ENCODE data around the gene MT1B. TPM values are rescaled to one million over a fixed set of nuclear protein-coding genes. Genes with fewer than 3 reads are reported as not detected.

MT1B gene
- total RNA-seq, 1 experiment from 2014 or later, result not detected

DNA sequence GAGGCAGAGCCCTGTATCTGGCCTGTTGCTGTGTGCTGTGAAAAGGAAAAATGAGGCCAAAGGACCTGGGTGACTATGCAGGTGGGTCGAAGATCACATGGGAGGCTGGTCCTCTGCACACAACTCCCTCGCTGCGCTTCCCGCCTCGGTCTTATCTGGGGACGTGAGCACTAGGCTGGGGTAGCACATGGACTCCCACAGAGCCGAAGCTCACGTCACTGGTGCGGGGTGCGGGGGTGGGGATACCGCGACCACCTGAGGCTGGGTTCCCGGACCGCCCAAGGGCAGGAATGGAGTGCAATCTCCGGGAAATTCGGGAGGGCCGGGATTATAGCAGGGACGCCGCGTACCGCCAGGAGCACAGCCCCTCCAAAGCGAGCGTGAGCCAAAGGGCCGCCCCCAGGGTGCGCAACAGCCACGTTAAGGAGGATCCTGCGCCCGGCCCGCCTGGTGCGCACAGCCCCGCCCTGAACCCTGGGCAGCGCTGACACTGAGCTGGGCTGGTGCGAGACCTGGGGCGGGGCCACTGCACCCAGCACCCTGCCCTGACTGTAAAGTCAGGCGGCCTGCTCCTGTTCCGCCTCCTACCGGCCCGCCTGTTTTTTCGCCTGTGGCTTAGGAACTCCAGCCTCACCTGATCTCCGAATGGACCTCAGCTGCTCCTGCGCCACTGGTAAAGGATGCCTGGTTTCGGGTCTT lies 8.5 kb upstream of the MT1B start:
- Histone ChIP-seq H3K4me2 (ENCODE audit: insufficient read depth, insufficient read length, low read length) (peak overlapping the region; percentile 43), H3K9ac (ENCODE audit: extremely low read depth, insufficient read length, low read length) (no peak overlapping the region), H4K8ac (replicated peaks; ENCODE audit: insufficient read length, low read depth, low read length) (no peak overlapping the region), H2BK15ac (ENCODE audit: low read depth, low read length) (no peak overlapping the region), H2BK20ac (ENCODE audit: low read depth, low read length, poor library complexity, severe bottlenecking) (no peak overlapping the region), H3K9me3 (ENCODE audit: control insufficient read depth, low read depth, low read length) (no peaks in the 10 kb centered on the region), H3K79me1 (ENCODE audit: insufficient read depth, low read depth, low read length, poor library complexity, severe bottlenecking) (no peaks in the 10 kb centered on the region), H3K27ac (ENCODE audit: insufficient read length, low read depth, low read length) (no peak overlapping the region), H2BK12ac (ENCODE audit: insufficient read length, low read depth, low read length) (no peak overlapping the region), H2BK5ac (ENCODE audit: insufficient read length, low read length) (no peak overlapping the region), H2AK5ac (ENCODE audit: insufficient read length, low read length) (no peak overlapping the region), H3K23ac (ENCODE audit: insufficient read length, low read depth, low read length) (no peak overlapping the region), H3K56ac (ENCODE audit: insufficient read length, low read depth, low read length) (no peak overlapping the region), H4K5ac (ENCODE audit: insufficient read length, low read depth, low read length) (no peak overlapping the region), H3K23me2 (ENCODE audit: insufficient read length, low read depth, low read length, poor library complexity, severe bottlenecking) (peaks cover 2% of the 10 kb centered on the region), H3K18ac (ENCODE audit: insufficient read length, low read depth, low read length) (no peak overlapping the region), H4K91ac (ENCODE audit: insufficient read length, low read depth, low read length) (no peak overlapping the region), H3K79me2 (ENCODE audit: insufficient read depth, low read length) (no peaks in the 10 kb centered on the region), H4K20me1 (ENCODE audit: control insufficient read depth, insufficient read depth, insufficient read length) (no peaks in the 10 kb centered on the region), H2AFZ (ENCODE audit: low read length) (no peak overlapping the region), H3K4ac (ENCODE audit: low read depth, low read length) (no peak overlapping the region), H3T11ph (ENCODE audit: low read length) (no peak overlapping the region), H3K14ac (ENCODE audit: insufficient read depth, low read length) (no peak overlapping the region), H3K27me3 (ENCODE audit: insufficient read depth, low read length) (peaks cover 79% of the 10 kb centered on the region), H3K4me1 (ENCODE audit: insufficient read depth, low read length) (no peaks in the 10 kb centered on the region), H2BK120ac (ENCODE audit: low read depth, low read length, poor library complexity, severe bottlenecking) (no peak overlapping the region)
- Mint-ChIP-seq H3K36me3 (ENCODE audit: insufficient read depth in 1 of 3, low read depth in 3 of 3) (no peaks in the 10 kb centered on the region), H3K9me3 (no peaks in the 10 kb centered on the region; a peak in 1 of 5 replicates), H3K27me3 (ENCODE audit: low read depth) (peaks cover 99% of the 10 kb centered on the region), H3K27ac (no peak overlapping the region; a peak in 1 of 7 replicates), H3K4me1 (peaks cover 16 to 28% of the 10 kb centered on the region in 2 experiments), H3K4me3 (peak overlapping the region; percentile 54 to 76)
- DNase-seq, result peak; percentile 79
- no CpG with 5 or more reads among the region's 42 CpGs for WGBS (ENCODE audit: extremely low coverage, insufficient read length, low lambda C conversion rate)
- TF ChIP-seq, protein P1, sequence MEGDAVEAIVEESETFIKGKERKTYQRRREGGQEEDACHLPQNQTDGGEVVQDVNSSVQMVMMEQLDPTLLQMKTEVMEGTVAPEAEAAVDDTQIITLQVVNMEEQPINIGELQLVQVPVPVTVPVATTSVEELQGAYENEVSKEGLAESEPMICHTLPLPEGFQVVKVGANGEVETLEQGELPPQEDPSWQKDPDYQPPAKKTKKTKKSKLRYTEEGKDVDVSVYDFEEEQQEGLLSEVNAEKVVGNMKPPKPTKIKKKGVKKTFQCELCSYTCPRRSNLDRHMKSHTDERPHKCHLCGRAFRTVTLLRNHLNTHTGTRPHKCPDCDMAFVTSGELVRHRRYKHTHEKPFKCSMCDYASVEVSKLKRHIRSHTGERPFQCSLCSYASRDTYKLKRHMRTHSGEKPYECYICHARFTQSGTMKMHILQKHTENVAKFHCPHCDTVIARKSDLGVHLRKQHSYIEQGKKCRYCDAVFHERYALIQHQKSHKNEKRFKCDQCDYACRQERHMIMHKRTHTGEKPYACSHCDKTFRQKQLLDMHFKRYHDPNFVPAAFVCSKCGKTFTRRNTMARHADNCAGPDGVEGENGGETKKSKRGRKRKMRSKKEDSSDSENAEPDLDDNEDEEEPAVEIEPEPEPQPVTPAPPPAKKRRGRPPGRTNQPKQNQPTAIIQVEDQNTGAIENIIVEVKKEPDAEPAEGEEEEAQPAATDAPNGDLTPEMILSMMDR (conservative IDR thresholded peaks at IDR 0.05), result peak; percentile 66

All from H9 (cell line).